Stimulated activated CD4-positive, alpha-beta T cell treated with anti-CD3 and anti-CD28 coated beads, Interleukin-4, amount 100 ng/mL, for 1 hour (primary cell): ENCODE data around the gene FRYL.
"Not testable (repeated sequence)": the region's sequence is repeated elsewhere in the genome, so short reads cannot be mapped to it uniquely, and the experiment has no call there.

Experiments used
- DNase-seq: peaks from one replicate; pipeline ENCODE4 v3.0.0-alpha.2; 2020

FRYL gene

GRCh38 chr4:48781968-48782367, 1.9 kb upstream of the FRYL start:
- DNase-seq: no peak

DNA sequence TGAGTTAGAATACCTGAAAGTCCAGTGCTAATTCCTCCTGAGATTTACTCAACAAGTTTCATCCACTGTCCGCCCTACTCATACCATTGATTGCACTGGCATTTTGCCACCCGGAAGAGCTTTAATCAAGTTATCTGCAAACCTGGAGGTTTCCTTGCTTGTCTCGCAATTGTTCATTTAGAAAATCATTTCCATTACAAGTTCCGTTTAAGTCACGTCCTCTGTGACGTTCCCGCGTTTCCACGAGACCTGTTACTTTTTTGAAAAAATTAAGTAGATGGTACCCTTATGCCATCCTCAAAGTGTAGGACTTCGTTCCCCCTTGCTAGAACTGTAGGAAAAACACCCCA, 761 bp upstream of the FRYL start:
- DNase-seq: peak; percentile 7

GRCh38 chr4:48779095-48779997, 733 bp downstream of the FRYL start:
- DNase-seq: peak; percentile 67

DNA sequence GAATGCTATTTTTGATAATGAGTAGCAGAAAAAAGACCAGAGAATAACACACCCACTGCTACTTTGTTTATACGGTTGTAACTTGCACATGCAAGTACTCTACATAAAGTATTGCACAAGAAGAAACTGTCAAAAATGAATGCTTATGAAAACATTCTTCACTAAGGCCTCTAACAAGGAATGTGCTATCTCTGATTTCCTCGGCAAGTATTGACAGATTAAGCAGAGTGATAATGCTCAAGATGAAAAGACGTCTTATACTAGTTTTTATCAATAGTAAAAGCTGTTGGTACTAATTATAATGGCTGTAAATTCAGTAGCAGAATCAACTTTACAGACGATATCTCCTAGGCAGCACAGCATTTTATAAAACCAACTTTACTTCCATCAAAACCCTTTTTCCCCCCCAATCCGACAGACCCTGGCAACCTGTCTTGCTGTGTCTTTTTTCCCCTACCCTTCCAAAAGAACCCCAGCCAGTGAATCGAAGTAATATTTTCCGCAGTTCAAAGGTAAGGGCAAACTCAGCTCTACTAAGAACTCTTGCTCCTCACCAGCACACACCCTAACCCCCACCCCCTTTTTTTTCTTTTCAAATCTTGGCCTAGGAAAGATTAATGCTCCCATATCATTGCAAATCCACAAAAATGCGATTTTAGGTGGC, 1.5 kb downstream of the FRYL start:
- no peak for DNase-seq

GRCh38 chr4:48777739-48778138, 2.3 kb downstream of the FRYL start:
- DNase-seq: no peak

- no peak for DNase-seq
These were observed 5.0 kb downstream of the FRYL start for GRCh38 chr4:48774760-48775710.

DNA sequence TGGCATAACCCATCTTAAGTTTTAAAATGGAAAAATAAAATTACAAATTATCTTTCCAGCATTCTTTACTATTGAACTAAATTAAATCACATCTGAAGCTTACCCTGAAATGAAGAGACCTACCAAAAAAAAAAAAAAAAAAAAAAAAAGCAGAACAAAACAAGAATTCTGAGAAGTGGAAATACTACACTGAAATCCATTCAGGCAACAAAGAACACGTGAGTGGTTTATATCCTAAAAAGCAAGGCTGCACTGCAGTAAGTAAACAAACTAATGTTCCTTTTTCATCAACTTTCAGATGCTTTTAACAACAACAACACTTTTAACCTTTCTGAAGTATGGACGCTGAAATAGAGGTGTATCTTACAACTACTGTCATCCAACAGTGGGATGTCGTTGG, 7.5 kb downstream of the FRYL start:
- no peak for DNase-seq

DNA sequence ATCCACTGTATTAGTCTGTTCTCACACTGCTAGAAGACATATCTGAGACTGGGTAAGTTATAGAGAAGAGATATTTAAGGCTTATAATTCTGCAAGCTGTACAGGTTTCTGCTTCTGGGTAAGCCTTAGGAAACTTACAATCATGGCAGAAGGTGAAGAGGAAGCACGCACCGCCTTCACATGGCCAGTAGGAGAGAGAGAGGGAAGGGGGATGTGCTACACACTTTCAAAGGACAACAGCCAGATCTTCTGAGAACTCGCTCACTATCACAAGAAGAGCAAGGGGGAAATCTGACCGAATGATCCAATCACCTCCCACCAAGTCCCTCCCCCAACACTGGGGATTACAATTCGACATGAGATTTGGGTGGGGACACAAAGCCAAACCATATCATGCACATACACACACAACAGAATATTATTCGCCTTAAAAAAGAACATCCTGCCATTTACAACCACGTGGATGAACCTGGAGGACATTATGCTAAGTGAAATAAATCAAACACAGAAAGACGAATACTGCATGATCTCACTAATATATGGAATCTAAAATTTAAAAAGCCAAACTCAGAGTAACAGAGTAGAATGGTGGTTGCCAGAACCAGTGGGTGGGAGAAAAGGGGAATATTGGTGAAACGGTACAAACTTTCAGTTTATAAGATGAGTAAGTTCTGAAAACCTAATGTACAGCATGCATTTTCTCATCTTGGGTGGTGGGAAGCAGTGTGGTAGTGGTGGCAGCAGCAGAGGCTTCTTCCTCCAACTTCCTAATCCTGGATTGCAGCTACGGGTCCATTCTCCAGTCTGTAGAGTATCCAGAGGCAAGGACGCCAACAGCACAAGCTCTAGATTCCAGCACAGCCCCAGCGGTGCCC, 12.8 kb downstream of the FRYL start:
- no peak for DNase-seq

DNA sequence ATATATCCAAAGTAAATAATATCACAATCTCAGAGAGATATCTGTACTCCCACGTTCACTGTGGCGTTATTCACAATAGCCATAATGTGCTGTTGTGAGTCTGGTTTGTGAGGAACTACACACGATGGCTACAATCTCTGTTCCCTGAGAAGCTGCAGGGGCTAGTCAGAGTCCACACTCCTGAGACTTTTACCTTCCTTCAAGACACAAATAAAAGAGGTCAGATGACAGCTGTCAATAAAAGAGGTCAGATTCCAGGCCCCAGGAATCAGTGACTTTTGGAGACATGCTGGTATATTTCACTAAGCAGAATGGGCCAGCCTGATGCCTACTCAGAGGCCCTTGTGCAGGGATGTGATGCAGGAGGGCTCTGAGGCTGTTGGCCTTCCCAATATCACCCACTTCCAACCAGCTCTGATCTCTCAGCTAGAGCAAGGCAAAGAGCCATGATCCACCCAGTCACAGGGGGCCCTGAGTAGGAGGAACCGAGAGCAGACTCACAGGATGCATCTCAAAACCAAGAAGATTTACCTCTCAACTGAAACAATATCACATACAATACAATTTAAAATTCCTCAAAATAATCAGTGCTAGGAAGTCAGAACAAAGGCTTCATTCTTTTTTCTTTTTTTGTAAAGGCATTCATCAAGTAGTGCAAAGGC, 13.8 kb downstream of the FRYL start:
- DNase-seq: no peak

DNA sequence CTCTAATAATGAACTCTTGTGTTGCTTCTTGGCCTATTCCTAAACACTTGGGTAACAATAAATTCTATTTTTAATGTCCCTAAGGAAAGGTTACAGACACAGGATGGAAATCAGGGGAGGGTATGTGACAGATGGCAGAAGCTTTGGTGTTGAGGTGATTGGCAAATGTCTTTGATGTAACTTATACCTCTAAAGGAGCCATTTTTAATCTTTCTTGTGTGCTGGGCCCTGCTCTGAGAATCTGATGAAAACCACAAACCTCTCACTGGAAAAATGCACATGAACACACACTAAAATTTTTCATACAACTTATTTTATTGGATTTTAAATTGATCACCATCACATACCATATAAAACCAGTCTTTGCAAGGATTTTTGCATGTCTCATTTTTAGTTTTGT, 17.7 kb downstream of the FRYL start:
- DNase-seq: no peak

- no peak for DNase-seq
These were observed 18.8 kb downstream of the FRYL start for GRCh38 chr4:48761286-48761685.

DNA sequence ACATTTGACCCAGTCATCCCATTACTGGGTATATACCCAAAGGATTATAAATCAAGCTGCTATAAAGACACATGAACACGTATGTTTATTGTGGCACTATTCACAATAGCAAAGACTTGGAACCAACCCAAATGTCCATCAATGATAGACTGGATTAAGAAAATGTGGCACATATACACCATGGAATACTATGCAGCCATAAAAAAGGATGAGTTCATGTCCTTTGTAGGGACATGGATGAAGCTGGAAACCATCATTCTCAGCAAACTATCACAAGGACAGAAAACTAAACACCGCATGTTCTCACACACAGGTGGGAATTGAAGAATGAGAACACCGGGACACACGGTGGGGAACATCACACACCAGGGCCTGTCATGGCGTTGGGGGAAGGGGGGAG, 21.4 kb downstream of the FRYL start:
- not testable (repeated sequence) for DNase-seq

GRCh38 chr4:48756689-48757220, 23.3 kb downstream of the FRYL start:
- DNase-seq: no peak

DNA sequence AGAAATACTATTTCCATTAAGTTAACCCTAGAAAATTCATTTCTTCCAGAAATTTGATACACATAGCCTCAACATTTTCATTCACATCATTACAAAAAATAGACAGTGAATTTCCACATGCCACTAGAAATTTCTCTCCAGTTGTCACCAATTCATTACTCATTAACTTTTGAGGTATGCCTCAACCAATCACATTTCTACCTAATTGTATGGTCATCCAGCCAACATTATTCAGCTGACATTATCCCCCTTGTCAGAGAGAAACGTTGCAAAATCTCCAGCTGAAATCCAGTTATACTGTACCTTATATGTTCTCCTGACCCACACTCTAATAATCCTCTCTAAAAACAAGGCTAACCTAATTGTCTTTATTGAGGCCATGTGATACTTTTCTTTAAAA, 24.8 kb downstream of the FRYL start:
- DNase-seq: no peak

GRCh38 chr4:48753159-48753558, 26.9 kb downstream of the FRYL start:
- DNase-seq: no peak

DNA sequence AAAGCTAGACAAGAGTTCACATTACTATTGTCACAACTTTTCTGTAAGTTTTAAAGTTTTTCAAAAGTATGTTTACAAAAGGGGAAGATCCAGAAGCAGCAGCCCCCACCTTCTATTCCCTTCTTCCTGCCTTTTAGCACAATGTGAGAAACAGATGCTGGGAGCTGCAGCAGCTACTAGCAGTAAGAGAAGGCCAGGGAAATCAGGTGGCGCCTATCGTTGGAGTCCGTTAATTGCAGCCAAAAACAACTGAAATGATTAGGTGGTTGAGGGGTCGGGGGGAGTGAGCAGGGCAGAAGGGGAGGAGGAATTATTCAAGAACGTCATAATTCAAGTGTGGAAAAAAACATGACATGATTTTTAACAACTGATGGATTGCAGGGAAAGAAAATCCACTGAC, 27.4 kb downstream of the FRYL start:
- DNase-seq: no peak

DNA sequence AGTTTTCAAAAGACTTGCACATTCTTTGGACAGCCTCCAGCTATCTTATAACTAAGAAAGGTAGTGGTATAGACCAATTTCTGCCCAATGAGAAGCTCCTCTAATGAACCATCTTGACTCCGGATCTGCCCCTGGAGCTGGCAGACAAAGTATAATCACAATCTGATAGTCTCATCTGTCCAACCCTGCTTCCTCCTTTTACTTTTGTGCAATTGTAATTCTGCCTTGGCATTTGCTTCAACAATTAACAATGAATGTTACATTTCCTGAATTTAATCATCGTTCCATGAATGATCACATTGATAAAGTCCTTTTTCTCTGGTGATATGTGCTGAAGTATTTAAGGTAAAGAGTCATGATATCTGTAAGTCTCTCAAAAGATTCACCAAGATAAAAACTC, 27.8 kb downstream of the FRYL start:
- DNase-seq: no peak

DNA sequence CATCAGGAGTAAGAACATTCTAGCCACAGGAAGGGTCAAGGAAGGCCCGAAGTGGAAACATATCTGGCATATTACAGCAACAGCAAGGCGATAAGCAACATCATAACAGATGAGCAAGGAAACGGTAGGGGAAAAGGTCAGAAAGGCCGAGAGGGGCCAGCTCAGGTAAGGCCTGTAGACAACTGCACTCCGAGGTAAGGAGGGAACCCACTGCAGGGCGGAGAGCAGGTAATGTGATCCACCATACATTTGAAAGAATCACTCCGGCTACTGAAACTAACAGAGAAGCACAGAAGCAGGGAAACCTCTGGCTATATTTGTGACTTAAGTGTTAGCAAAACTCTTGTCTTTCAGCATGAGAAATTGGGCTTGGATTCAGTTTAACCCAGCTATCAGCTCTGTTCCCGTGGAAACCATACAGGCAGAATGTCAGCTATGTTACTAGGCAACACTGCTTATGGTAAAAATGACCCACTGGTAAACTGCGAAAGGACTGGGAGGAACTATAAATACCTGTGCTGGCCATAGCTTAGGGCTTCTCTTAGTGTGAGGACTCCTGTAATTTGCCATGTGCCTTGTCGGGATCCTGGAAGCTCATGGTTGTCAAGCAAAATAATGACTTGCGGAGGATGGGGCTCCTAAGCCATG, 31.0 kb downstream of the FRYL start:
- DNase-seq: no peak

DNA sequence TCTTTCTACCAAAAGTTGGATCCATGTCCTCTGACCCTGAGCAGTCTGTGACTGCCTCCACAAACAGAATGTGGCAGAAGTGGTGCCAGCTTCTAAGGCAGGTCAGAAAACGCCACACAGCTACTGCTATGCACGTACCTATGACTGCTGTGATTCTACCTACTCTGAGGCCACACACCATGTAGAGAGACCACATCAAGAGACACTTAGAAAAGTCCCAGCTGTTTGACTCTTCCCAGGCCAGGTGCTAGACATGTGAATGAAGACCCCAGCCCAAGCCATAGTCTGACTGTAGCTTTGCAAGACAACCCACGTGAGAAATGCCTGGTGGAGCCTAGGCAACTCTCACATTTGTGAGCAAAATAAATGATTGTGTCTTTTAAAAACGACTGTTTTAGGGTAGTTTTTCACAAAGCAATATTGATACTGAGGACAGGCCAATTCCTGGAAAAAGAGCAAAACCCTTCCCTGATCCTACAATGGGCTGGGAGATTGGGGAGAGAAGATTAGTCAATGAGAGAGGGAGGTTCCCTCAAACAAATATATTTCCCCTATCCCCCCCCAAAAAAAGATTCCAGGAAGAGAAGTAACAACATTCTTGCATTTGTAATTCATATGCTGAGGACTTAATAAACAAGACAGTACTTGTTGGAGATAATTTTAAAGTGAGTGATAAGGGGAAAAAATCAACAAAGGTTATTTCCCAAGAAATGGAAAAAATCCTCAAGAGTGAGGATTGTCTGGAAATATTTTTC, 33.3 kb downstream of the FRYL start:
- no peak for DNase-seq

DNA sequence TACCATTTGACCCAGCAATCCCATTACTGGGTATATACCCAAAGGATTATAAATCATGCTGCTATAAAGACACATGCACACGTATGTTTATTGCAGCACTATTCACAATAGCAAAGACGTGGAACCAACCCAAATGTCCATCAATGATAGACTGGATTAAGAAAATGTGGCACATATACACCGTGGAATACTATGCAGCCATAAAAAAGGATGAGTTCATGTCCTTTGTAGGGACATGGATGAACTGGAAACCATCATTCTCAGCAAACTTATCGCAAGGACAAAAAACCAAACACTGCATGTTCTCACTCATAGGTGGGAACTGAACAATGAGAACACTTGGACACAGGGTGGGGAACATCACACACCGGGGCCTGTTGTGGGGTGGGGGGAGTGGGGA, 34.9 kb downstream of the FRYL start:
- DNase-seq: not testable (repeated sequence)
